Left ventricle myocardium superior (tissue), 1 donor: Measurements from ENCODE around the gene ZNF862. TPM values are rescaled to one million over a fixed set of nuclear protein-coding genes. Genes with fewer than 3 reads are reported as not detected.

Experiments used
- ATAC-seq: fragments of 200-7000 bp; cut with Tn5 transposase; one replicate; pipeline ENCODE4 v1.9.1; 2020; ENCODE audit warnings: mild to moderate bottlenecking, moderate library complexity
- DNase-seq: peaks from one replicate; pipeline ENCODE4 v3.0.0-alpha.2; 2020
- intact Hi-C: fragments of 100-400 bp; cut with micrococcal nuclease; formaldehyde crosslinking; loops from one replicate; pipeline ENCODE4 v1.11.0; 2022
- total RNA-seq: library from RNA; stranded (reverse); fragmentation: NEBNext Ultra II Directional; extraction: Animal tissue kit (Norgen Biotek cat#: 25700); gene quantifications from one replicate; pipeline ENCODE4 v1.2.1, GENCODE V29; 2021
- donor health status: DM: no; HTN: yes; CAD: no; lungs with severe emphysema.

ZNF862 gene
- total RNA-seq, 1 donor from 2014 or later, result 9.5 TPM

DNA sequence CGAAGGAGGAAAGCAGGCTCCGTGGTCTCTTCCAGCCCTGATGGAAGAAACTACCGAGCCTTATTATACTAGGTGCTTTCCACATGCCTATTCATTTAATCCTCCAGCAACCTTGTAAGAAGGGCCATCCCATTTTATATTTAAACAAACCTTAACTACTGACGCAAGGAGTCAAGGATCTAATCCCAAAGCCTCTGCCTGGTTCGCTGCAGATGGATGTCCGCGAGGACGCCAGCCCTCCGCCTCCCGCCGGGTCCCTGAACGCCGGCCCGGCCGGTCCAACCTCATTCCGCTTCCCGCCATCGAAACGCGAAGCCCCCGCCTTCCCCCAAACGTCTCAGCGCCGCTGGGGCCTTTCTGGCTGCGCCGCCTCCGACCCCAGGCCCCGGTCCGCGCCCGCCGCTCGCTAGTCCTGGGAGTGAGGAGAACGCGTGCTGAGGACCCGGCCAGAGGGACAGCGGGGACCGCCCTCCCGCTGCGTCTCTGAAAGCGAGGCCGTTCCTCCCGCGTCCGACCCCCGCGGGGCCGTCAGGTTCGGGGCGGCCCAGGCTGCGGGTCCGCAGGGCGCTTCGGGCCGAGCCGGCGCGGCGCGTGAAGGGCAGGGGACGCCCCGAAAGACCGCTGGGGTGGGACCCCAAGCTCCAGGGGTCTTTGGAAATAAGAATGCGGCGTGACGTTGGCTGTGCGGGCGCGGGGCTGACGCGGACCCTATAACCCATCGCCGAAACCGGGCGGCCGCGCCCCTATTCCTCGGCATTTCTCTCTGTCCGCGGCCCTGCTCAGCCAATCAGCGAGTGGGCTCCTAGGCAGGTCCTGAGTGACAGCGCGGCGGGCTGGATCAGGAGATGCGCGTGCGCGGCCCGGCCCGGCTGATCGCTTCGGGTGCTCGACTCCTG, 35.1 kb downstream of the ZNF862 start, which contains the start of gene ATP6V0E2:
ATP6V0E2 (plus strand) TSS at position 896 of the 896 bp plus-strand sequence. CDS start 97 bp downstream, outside the sequence.
- intact Hi-C loops, result no loop called here
- ATAC-seq (peak; percentile 95), DNase-seq (peak; percentile 98)

DNA sequence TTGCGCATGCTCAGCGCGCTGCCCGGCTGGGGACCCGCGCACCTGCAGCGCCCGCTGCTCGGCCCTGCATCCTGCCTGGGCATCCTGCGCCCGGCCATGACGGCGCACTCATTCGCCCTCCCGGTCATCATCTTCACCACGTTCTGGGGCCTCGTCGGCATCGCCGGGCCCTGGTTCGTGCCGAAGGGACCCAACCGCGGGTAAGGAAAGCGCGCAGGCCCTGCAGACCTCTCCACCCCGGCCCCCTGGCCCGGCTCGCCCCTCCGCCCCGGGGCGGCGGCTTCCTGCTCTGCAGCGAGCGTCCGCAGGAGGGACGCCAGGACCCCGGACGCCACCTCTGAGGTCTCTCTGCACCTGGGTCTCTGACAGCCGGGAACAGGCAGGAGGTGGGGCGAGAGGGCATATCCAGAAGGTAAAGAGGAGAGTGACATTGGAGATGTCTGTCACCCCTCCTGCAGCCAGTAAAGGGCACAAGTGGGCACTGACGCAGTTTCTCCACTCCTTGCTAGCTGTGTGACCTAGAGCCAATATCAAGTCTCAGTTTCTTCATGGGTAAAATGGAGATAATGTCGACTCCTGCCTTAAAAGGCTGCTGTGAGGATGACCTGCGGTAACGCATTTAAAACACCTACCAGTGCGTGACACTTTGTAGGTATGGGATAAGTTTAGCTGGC, 35.9 kb downstream of the ZNF862 start:
- ATAC-seq (peak; percentile 6), DNase-seq (no peak)
- intact Hi-C loops, result no loop called here

DNA sequence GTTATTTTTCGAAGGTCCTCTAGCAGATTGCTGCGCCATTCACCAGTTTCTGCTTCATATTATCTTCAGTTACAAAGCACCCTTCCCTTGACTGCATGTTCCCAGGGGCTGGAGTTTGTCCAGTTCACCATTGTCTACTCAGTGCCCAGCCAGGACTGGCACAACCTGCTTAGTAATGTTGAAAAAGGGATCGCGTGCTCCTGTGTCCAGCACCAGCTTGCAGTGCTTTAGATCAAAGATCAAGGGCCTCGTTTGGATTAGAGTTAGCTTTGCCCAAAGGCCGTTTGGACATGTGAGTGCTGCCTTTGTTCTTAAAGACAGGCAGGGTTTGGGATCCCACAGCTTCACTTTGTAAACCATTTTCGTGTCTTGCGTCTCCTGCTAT, 36.5 kb downstream of the ZNF862 start:
- ATAC-seq, result peak; percentile 37

DNA sequence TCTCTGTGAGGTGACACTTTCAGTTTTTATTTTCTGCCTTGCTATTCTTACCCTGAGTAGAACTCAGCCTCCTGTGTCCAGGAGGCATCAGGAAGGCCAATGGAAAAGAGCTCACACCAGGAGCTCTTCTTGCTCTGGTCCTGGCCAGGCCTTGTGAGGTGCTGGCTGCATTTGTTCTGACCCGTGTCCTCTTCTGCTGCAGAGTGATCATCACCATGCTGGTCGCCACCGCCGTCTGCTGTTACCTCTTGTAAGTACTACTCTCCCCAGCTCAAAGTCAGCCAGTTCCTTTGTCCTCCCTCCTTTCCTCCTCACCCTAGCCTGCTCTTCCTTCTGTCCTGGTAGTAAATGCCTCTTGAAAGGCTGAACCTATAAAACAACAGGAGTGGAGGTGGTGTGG, 37.2 kb downstream of the ZNF862 start:
- no peak for DNase-seq
- ATAC-seq, result no peak
- intact Hi-C loops, result no loop called here

More for the DNA sequence above, 36.5 kb downstream of the ZNF862 start:
- no peak for DNase-seq
- intact Hi-C loops, result no loop called here

DNA sequence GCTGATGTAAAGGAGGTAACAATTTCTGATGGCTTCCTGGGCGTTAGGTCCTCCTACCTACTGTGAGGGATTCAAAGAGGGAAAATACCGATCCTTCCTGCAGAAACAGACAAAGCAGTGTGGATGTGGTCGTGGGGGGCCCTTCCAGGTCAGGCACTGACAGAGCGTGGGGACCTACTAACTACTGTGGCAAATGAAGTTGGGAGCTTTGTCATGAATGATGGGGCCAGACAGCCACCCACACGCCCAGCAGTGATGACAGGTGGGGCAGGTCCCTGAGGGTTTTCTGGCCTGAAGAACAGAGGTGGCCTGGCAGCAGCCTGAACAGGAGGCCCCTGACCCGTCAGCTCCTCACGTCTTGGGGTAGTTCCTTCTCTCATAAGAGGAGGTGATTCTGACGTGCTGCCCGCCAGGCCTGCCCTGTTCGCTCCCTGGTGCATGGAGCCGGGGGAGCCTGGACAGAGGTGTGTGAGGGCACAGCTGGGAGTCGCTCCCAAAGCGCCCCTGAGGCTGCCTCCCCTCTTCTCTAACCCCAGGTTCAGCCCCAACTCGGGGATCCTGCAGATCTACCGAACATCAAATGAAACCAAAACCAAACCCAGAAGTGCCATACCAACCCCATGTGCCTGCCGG, 39.8 kb downstream of the ZNF862 start:
- ATAC-seq, result no peak
- no peak for DNase-seq
- intact Hi-C loops, result no loop called here

DNA sequence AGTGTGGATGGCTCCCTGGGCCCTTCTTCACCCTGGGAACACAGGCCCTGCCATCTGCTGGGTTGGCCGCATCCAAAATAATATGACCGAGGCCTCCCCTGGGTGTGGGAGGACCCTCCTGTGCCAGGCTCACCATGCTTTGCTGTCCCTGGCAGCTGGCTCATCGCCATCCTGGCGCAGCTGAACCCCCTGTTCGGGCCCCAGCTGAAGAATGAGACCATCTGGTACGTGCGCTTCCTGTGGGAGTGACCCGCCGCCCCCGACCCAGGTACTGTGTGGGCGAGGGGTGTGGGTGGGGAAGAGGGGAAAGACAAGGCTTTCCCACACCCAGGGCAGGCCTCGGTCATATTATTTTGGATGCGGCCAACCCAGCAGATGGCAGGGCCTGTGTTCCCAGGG, 40.3 kb downstream of the ZNF862 start:
- ATAC-seq, result no peak
- DNase-seq, result no peak
- intact Hi-C loops, result no loop called here

DNA sequence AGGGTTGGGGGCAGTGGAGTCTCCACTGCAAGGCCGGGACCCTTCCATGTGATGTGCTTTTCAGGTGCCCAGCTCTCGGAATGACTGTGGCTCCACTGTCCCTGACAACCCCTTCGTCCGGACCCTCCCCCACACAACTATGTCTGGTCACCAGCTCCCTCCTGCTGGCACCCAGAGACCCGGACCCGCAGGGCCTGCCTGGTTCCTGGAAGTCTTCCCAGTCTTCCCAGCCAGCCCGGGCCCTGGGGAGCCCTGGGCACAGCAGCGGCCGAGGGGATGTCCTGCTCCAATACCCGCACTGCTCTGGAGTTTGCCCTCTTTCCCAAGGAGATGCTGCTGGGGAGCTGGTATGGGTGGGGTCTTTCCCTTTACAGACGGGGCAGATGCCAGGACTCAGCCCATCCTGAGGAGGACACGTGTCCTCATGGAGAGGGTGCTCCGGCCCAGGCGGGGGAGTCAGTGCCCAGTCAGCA, 41.1 kb downstream of the ZNF862 start:
- ATAC-seq (no peak), DNase-seq (no peak)
- intact Hi-C loops, result no loop called here

DNA sequence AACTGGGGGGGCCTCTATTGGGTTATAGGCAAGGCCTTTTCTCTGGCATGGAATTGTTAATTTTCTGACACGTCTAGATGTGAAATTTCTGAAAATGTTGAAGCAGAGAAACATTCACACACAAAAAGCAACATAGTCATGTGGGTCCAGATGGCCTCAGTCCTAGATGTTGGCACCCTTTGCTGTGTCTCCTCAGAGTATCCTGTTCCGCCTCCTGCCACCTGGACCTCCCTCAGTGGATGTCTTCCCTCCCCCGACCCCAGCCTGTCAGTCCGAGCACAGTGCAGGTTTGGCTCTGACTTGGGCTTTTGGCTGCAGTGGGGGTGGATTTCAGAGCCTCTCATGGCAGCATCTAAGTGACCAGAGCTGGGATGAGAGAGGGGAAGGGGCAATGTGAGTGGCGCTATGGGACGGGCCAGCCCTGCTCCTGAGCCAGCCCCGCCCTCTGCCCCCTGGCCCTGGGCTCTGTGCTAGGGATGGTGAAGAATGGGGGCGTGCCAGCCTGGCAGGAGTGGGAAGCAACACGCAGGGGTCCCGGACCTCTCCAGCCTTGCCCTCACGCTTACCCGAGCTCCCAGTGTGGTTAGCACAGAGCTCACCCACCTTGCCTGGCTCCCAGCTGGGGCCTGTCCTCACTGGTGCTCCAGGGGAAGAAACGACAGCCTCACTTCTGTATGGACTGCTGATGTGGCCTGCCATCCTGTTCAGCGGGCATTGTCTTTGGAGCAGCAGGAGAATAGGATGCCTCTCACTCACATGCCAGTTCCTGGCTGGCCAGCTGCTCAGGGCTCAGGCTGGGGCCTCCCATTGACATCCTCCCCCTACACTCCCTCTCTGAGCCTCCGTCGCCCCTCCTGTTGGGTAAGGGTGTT, 41.8 kb downstream of the ZNF862 start:
- DNase-seq, result no peak
- no peak for ATAC-seq
- intact Hi-C loops, result no loop called here

DNA sequence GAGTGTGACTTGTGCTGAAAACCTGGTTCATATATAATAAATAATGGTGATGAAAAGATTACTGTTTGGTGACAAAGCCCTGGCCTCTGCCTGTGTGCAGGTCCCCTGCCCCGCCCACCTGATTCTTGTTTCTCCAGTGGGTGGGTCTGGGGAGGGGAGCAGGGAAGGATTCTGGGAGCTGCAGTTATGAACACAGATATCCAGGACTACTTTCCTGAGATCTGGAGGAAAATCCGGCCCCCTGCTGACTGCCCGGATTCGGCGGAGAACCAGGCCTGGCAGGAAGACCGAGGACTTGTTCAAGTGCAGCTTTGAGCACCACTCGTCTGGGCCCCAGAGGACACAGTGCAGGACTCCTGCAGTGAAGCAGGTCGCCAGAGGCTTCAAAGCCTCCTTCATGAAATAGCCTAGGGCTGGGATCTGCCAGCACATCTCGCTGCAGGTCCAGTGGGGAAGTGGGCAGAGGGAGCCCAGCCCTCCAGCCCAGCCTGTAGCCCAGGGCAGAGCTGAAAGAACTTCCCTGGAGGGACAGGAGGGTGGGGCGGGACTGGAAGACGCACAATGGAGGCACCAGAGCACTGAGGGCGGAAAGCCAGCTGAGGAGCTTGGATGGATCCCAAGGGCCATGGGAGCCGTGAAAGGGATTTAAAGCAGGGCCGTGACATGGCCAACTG, 42.6 kb downstream of the ZNF862 start:
- ATAC-seq (peak; percentile 60), DNase-seq (peak; percentile 86)
- intact Hi-C loops, result no loop called here

DNA sequence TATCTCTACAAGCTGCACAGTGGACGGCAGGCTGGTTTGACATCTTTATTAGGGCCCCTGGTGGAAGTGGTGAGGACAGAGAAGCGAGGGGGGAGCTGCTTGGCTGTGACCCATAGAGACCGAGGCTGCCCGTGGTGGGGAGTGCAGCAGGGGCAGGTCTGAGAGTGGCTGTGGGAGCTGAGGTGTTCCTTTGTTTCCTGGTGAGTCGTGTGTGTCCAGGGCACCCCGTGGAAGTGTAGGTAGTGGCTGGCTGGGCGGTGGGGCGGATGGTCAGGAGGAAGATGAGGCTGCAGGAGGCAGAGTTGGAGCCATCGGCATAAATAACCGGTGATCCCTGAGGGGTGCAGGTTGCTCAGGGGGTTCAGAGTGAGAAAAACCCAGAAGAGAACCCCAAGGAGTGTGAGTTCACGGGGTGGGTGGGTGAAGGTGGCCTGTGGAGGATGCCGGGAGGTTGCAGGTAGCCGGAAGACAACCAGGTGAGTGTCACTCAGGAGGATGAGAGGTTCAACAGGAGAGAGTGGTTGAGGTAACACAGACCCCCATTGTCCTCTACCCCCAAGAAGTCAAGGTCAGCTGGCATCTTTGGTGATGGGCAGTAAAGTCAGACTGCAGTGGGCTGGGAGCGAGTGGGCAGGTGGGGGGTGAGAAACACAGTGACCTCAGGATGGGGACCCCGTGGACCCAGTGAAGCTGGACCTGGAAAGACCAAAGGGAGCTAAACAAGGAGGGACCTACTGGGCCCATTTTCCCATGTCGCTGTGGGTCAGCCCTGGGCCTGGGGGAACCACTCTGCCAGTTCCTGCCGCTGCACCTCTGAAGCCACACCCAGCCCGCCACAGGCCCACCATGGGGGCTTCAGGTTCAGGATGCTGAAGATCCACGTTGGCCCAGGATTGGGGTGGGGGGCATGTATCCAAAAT, 43.4 kb downstream of the ZNF862 start:
- ATAC-seq (no peak), DNase-seq (no peak)
- intact Hi-C loops, result no loop called here

DNA sequence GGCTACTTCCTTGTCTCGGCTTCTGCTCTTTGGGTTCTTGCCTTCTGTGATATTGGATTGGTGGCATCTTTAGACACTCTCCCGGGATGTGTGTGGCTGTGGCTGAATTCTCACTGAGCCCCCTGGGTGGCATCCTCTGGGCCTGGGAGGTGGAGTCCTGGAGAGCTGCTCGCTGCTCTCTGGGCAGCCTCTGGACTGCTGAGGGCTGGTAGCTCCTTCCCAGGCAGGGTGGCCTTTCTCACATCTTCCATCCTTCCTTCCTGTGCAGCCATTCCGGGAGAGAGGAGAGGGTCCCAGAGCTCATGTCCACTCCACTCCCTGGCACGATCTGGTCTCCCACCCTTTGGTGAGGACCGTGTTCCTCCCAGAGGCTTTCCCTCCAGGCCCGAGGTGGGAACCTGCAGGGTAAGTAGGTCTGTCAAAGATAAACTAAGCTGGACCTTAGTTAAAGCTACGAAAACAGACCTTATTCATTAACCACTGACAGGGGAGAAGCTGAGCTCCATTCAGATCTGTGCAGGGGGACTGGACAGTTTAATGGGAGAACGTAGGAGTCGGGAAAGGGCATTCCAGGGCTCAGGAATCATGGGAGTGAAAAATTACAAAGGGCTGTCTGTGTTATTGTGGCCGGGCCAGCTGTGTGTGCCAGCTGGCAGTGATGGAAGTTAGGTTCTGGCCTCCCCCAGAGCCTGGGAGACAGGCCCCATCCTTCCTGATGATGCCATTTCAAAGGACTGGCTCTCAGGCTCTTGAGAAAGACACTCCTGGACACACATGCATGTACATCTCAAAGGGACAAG, 44.3 kb downstream of the ZNF862 start:
- peak; percentile 65 for DNase-seq
- intact Hi-C loops, result no loop called here
- peak; percentile 34 for ATAC-seq

DNA sequence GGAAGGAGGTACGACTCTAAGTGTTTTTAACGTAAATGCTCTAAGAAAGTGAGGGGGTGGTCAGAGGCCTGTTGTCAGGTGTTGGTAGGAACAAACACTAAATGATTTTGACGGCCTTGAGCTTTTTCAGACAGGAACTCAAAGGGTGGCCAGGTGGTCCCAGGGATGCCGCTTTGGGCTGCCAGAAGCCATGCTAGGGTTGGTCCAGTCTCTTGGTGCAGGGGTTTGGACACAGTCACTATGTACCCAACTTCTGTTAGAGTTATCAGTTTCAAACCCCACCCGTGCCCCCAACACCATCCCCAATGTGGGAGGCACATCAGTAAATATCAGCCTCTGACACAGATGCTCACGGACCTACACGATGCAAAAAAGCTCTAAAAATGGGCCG, 44.9 kb downstream of the ZNF862 start:
- intact Hi-C loops, result no loop called here
- no peak for DNase-seq
- no peak for ATAC-seq

DNA sequence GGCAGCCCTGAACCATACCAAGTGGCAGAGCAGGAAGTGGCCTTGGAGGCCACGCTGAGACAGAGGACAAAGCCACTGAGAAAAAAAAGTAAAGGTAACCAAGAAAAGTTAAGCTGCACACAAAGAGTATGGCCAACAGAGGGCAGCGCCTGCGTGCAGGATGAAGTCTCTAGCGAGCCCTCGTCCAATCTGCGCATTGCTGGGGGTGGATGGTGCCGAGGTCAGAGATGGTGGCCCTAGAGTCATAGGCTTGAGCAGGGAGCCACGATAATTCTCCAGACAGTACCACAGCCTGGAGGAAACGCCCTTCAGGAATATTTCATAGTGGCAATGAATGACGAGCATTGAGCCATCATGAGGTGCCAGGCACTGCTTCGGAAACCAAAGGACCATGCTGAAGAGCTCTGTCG, 45.3 kb downstream of the ZNF862 start:
- intact Hi-C loops, result no loop called here
- ATAC-seq (peak; percentile 67), DNase-seq (peak; percentile 77)

DNA sequence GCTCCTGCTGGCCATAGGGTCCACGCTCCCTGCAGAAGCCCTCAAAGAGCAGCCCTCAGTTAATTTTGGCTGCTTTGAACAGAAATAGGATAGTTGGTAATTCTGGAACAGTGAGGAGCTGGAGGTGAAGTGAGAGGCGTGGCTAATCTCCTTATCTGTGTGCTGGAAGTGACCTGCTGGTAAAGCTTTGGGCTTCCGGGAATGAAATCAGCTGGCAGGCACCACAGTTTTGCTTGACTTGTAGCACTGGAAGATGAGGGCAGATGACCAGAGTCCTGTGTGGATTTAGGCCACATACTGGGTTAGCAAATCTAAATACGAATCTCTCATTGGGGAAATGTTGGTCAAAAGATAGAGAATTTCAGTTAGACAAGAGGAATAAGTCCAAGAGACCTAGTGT, 45.8 kb downstream of the ZNF862 start:
- intact Hi-C loops, result no loop called here
- peak; percentile 56 for DNase-seq

DNA sequence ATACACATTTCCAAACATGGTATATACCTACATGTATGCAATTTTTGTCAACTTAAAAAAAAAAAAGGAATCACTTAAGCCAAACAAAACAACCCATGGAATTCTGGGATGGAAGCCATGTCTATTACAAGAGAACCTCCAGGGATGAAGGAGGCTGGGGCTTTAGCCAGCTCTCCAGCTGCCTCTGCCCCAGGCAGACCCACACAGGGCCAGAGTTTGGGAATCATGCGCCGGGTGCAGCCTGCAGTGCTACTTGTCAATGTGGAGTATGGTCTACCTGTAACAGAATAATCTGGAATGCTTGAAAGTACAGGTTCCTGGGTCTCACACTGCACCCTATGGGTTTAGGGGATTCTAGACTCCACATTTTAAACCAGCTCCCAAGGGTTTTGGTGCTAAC, 46.4 kb downstream of the ZNF862 start:
- intact Hi-C loops, result no loop called here
- DNase-seq (peak; percentile 77), ATAC-seq (peak; percentile 72)

More for the DNA sequence above, 45.8 kb downstream of the ZNF862 start:
- ATAC-seq, result peak; percentile 39

DNA sequence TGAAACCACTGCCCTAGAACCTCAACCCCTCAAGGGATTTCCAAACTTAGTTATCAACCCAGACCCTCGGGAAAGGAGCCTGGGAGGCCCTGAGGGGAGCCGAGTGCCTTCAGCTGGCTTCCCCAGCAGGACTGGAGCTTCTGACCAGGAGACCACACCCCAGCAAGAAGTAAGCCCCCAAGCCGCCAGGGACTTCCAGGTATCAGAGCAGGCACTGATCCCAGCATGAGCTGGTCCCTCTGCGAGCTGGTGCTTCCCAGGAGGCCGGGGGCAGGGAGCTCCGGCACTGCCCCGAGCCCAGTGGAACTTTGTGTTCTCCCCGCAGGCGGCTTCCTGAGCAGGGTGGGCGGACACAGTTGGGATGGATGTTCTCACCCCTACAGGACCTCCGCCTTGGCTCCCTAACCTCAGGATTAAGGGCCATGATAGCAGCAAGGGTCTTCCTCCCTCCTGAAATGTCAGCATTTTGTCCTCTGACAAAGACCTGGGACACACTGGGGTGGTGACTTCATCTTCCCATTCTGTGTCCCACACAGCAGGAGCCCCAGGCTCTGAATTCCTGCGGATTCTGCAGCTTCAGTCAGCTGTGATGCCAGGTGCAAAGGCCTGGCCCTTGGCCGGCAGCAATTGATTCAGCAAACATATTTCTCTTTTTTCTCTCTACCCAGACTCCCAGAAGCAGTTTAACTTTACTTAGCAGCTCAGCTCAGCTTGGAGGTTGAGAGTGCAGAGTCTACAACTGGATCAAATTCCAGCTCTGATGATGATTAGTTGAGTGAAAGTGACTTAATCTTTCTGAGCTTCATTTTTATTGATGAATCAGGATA, 47.2 kb downstream of the ZNF862 start:
- peak; percentile 56 for DNase-seq
- intact Hi-C loops, result no loop called here
- ATAC-seq, result peak; percentile 20
